ENCODE data around the gene GHSR. TPM values are rescaled to one million over a fixed set of nuclear protein-coding genes. Genes with fewer than 3 reads are reported as not detected.
"Not testable (repeated sequence)": the region's sequence is repeated elsewhere in the genome, so short reads cannot be mapped to it uniquely, and the experiment has no call there.

GHSR gene
- not detected for total RNA-seq

GRCh38 chr3:172447611-172448579, at the start of gene GHSR:
TSS of gene GHSR (minus strand) at chr3:172448456. CDS start at chr3:172448413, 43 bp downstream.
- Histone ChIP-seq H3K4me3 (peak within 1 kb of the TSS; percentile 17), H3K27me3 (replicated peaks; ENCODE audit: insufficient read depth) (no peaks in the 10 kb centered on the region), H3K36me3 (no peaks in the 10 kb centered on the region), H3K4me1 (ENCODE audit: control insufficient read depth in 1 of 2, low read depth in 2 of 2) (peaks cover 0 to 16% of the 10 kb centered on the region in 2 donors), H3K9me3 (no peaks in the 10 kb centered on the region), H3K27ac (no peak within 1 kb of the TSS)
- no peak for ATAC-seq (ENCODE audit: insufficient number of reproducible peaks, low FRiP score, low read depth)
- no peak for TF ChIP-seq CTCF (IDR thresholded peaks at IDR 0.05)
- DNase-seq (ENCODE audit: low spot score): no peak

GRCh38 chr3:172490198-172490669, 42.0 kb upstream of the GHSR start:
- not testable (repeated sequence) for H3K9me3 ChIP-seq; H3K27me3 ChIP-seq (replicated peaks; ENCODE audit: insufficient read depth); H3K36me3 ChIP-seq; H3K4me3 ChIP-seq; H3K27ac ChIP-seq; H3K4me1 ChIP-seq (ENCODE audit: control insufficient read depth in 1 of 2, low read depth in 2 of 2)
- ATAC-seq (ENCODE audit: insufficient number of reproducible peaks, low FRiP score, low read depth) (peak; percentile 36), DNase-seq (ENCODE audit: low spot score) (peak; percentile 47)
- TF ChIP-seq CTCF (IDR thresholded peaks at IDR 0.05): peak; percentile 71

- ATAC-seq (ENCODE audit: insufficient number of reproducible peaks, low FRiP score, low read depth) (no peak), DNase-seq (ENCODE audit: low spot score) (no peak)
- no peak overlapping the region for H3K4me3 ChIP-seq
- H3K27me3 ChIP-seq (replicated peaks; ENCODE audit: insufficient read depth): no peaks in the 10 kb centered on the region
- no peaks in the 10 kb centered on the region for H3K36me3 ChIP-seq
- H3K4me1 ChIP-seq (ENCODE audit: control insufficient read depth in 1 of 2, low read depth in 2 of 2): no peaks in the 10 kb centered on the region
- no peak overlapping the region for H3K27ac ChIP-seq
- TF ChIP-seq CTCF (IDR thresholded peaks at IDR 0.05): no peak
- no peaks in the 10 kb centered on the region for H3K9me3 ChIP-seq
These were observed 29.9 kb upstream of the GHSR start for GRCh38 chr3:172478116-172478515.

- no peaks in the 10 kb centered on the region for H3K36me3 ChIP-seq
- ATAC-seq (ENCODE audit: insufficient number of reproducible peaks, low FRiP score, low read depth) (no peak), DNase-seq (ENCODE audit: low spot score) (no peak)
- H3K9me3 ChIP-seq: peaks cover 4% of the 10 kb centered on the region
- peak overlapping the region; percentile 68 for H3K4me3 ChIP-seq
- no peaks in the 10 kb centered on the region for H3K4me1 ChIP-seq (ENCODE audit: control insufficient read depth in 1 of 2, low read depth in 2 of 2)
- no peak overlapping the region for H3K27ac ChIP-seq
- no peaks in the 10 kb centered on the region for H3K27me3 ChIP-seq (replicated peaks; ENCODE audit: insufficient read depth)
- TF ChIP-seq CTCF (IDR thresholded peaks at IDR 0.05): no peak
These were observed 28.1 kb upstream of the GHSR start for GRCh38 chr3:172476347-172476746.

- Histone ChIP-seq H3K27me3 (replicated peaks; ENCODE audit: insufficient read depth) (no peaks in the 10 kb centered on the region), H3K9me3 (peaks cover 4% of the 10 kb centered on the region), H3K36me3 (no peaks in the 10 kb centered on the region), H3K27ac (no peak overlapping the region), H3K4me1 (ENCODE audit: control insufficient read depth in 1 of 2, low read depth in 2 of 2) (no peaks in the 10 kb centered on the region), H3K4me3 (no peak overlapping the region)
- no peak for TF ChIP-seq CTCF (IDR thresholded peaks at IDR 0.05)
- ATAC-seq (ENCODE audit: insufficient number of reproducible peaks, low FRiP score, low read depth) (no peak), DNase-seq (ENCODE audit: low spot score) (no peak)
These were observed 27.4 kb upstream of the GHSR start for GRCh38 chr3:172475703-172476102.

Data from thoracic aorta (tissue), 2 donors.